GM18517 (cell line): ENCODE data around the gene TSPAN12.

Experiments
- ATAC-seq: cut with Tn5 transposase; IDR thresholded peaks from one replicate; pipeline ENCODE4 v1.9.1; 2021; ENCODE audit warnings: mild to moderate bottlenecking, moderate library complexity; ENCODE audit not compliant: unreplicated experiment

TSPAN12 gene

DNA sequence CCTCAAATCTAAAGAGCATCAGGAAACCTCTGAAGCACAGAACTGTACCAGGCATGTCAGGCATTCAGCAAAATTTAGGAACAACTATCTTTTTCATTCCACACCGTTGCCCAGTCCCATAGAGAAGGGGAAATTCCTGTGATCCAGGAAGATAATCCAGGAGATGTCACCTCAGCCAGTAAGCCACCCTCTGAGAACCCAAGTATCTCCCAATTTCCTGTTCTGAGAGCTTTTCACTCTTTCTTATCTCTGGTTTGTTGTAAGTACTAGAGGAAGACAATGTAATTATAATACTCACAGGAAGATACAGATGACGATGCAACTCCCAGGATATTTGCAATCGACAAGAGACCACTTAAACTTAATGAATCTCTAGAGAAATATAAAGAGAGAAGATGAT lies 97.1 kb downstream of the TSPAN12 start:
- no peak for ATAC-seq

DNA sequence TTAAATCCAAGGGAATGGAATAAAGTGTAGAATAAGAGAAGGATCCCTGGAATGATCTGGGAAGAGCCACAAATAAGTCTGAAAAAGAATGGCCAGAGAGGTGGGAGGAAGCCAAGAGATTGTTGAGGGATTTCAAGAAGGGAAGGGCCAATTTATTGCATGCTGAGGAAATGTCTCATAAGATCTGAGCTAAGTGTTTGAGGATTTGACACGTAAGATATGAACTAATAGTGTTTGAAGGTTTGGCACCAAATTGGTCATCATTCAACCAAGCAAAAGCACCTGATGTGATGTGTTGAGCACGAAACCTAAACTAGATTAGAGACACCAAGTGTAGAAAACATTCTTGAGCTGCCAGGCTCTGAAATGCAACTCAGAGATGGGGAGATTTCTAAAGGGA lies 97.9 kb downstream of the TSPAN12 start:
- ATAC-seq, result peak; percentile 50

DNA sequence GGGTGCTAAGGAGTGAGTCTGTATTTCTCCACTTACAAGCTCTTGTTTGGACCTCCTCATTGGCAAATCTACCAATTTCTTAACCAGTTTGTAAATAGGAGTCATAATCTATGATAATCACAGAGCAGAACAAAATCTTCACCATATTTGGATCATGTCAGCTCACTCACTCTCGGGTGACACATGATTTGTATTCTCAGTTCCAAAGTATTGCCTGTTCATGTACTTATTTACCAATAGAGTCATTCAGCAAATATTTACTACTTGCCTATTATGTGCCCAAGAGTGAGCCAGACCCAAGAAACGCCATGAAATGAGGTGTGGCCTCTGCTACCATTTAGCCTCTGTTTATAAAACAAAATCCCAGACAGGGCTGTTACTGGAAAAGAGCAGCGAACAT lies 114.8 kb downstream of the TSPAN12 start:
- no peak for ATAC-seq

DNA sequence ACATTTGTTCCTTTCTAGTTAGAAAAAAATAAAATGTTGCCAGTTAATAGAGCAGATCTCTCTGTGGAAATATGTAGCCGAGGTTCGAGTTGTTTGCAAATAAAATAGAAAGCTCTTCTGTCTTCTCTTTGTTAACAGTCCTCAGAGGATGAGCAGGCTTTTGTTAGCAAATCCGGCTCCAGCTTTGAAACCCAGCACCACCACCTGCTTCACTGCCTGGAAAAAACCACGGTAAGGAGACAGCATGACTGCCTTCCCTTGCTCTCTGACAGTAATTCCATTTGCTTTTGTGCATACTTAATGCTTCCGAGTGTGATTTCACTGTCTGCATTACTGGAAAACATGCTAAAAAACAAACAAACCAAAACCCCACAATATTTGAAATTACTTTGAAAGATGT lies 115.6 kb downstream of the TSPAN12 start:
- ATAC-seq, result no peak

DNA sequence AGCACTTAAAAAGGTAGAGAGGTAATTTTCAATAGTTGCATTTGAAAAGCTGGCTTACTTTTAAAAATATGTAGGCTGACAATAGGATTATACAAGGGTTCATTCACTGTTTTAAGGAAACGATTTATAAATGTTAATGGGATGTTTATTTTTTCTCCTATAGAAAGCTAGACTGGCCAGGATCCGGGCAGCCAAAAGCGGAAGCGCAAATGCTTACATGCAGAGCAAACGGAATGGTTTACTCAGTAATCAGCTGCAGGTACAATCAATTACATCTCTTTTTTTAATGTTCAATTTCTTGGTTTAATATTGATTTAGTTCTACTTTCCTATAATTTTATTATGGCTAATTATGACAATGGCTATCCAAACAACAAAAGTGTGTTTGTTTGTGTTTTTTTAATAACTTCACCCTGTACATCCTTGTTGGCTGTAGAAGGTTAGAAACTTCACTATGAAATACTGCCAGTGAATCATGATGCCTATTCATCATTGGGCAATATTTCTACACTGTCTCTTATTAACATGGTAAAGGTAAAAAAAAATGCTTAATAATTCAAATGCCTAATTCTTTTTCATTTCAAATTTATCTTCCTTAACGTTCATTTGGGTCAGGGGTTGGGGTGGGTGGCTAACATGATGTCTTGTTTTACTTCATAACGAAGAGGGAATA lies 116.4 kb downstream of the TSPAN12 start:
- no peak for ATAC-seq

DNA sequence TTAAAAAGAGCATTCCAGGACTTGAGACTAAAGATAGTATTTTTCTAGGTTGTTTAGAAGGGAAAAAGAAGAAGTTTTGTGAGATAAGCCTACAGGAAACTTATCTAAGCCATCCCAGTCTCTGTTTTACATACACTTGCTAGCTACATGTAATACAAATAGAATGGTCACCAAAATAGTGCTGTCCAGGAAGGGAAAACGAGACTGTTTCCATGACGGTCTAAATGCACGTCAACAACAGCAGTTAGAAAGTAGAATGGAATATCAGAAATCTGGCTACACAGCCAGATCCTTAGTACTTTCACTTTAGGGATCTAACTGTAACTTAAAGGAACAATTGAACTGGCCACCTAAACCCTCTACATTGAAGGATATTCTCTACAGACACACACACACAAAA lies 117.6 kb downstream of the TSPAN12 start:
- ATAC-seq, result no peak

DNA sequence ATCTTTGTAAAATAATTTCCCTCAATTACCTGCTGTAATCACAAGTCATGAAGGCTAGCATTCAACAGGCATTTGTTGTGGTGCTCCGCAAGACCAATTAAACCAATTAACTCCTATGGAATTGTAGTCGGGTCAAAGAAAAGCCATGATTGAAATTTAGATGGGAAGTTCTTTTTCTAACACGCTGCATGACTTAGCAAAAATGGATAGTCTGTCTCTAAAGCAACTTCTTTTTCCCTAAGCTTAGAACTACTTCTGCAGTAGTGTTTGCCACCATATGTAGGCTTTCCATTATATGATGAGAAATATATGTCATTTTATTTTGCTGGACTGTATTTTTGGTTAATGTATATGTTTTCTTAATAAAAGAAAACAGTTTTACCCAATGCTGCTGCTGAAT lies 119.1 kb downstream of the TSPAN12 start:
- no peak for ATAC-seq
